GM21528 (cell line): ENCODE measurements around the gene PPP2R1B.
"Not testable (repeated sequence)": the region's sequence is repeated elsewhere in the genome, so short reads cannot be mapped to it uniquely, and the experiment has no call there.

ENCODE experiments used
- ATAC-seq: cut with Tn5 transposase; IDR thresholded peaks from one replicate; pipeline ENCODE4 v1.9.1; 2021; ENCODE audit warnings: mild to moderate bottlenecking, moderate library complexity; ENCODE audit not compliant: unreplicated experiment, low FRiP score

PPP2R1B gene

GRCh38 chr11:111729831-111730311 is 36.3 kb downstream of the PPP2R1B start:
- ATAC-seq: no peak

DNA sequence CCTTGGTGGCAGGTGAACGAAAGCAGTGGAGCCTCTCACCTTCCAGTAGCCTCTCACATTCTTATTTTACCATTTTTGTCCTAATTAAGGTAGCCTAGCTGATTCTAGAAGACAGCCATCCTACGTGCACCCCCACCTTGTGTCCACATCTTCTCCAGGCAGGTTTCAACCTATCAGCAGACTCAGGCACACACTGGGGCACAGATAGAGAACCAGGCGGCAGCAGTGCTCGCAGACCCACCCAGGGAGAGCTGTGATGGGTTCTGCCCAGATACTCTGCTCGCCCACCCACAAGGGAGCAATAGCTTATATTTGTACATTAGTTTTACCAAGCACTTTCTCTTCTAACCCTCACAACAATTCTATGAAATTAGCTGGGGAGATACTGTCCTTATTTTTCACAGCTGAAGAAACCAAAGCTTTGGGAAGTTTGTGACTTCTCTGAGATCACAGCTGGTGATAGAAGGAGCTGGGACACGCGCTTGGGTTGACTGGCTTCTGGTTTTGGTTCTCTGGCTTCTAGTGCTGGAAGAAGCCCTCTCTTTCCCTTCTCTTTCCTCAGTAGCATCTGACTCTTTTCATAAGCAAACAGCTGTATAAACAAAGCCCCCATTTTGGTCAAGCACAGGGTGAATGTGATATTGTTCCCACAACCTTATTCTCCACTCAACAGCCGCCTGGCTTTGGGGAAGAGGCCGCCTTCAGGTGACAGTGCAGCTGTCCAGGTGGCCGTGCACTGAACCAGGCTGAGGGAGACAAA is 36.9 kb downstream of the PPP2R1B start:
- no peak for ATAC-seq

GRCh38 chr11:111727431-111727830 is 38.8 kb downstream of the PPP2R1B start:
- ATAC-seq: no peak

GRCh38 chr11:111726301-111726713 is 39.9 kb downstream of the PPP2R1B start:
- no peak for ATAC-seq

DNA sequence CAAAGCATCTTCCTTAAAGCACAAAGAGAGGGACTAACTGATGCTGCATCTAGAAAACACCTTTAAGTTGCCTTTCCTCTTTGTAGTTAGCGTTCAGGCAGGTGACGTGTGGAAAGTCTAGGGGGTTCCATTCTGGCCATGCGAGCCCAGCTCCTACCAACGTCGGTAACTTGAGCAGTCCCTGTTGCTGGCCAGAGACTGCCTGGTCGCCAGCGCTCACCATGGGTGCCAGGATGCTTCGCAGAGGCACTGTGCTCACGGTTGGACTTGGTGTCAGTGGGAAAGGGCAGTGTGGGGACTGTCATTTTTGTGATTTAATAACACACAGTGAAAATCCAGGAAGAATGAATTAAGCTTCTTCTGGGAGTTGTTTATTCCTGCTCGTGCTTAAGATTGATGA is 40.6 kb downstream of the PPP2R1B start:
- ATAC-seq: no peak

- no peak for ATAC-seq
These were observed 41.5 kb downstream of the PPP2R1B start for GRCh38 chr11:111724615-111725129.

- no peak for ATAC-seq
These were observed 42.6 kb downstream of the PPP2R1B start for GRCh38 chr11:111723595-111723994.

GRCh38 chr11:111722501-111722900 is 43.7 kb downstream of the PPP2R1B start:
- no peak for ATAC-seq

DNA sequence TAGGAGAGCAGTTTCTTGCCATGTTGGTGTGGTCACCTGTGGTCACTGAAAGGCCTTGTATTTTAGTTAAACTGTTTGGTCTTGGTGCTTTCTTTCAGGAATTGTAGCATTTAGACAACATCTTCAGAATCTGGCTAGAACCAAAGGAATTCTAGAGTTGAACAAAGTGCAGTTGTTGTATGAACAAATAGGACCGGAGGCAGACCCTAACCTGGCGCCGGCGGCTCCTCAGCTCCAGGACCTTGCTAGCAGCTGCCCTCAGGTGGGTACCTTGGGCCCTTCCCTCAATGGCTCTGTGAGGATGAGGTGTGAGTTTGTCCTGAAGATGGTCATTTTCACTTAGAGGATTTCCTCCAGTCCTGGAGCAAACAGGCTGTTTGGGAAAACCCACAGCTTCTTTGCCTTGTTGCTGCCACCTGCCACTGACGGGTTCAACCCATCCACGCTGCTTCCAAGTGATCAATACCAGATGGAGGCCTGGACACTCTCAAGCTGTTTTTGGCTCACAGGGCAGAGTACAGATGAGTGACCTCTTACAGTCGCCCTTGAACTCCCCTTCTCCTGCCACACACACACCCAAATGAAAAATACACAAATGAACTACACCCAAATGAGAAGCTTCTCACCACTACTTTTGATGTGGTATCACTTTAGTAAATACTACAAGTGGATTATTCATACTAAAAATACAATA is 45.2 kb downstream of the PPP2R1B start:
- ATAC-seq: no peak

DNA sequence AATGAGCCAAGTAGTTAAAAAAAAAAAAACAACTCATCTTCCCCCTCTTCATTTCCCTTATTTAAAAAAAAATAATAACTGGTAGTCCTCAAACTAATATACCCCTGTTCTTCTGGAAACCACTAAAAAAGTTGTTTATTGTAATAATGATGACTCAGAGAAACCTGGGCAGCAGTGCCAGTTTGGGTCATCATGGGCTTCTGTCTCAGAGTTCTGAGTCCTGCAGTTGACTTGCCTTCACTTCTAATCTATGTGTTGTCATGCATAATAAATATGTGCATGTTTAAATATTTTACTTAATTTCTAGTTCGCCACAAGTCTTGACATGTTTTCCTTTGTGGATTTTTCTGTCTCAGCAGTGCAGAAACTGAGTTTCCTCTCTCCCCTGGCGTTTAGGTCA is 46.8 kb downstream of the PPP2R1B start:
- no peak for ATAC-seq

GRCh38 chr11:111718859-111719258 is 47.3 kb downstream of the PPP2R1B start:
- ATAC-seq: no peak

DNA sequence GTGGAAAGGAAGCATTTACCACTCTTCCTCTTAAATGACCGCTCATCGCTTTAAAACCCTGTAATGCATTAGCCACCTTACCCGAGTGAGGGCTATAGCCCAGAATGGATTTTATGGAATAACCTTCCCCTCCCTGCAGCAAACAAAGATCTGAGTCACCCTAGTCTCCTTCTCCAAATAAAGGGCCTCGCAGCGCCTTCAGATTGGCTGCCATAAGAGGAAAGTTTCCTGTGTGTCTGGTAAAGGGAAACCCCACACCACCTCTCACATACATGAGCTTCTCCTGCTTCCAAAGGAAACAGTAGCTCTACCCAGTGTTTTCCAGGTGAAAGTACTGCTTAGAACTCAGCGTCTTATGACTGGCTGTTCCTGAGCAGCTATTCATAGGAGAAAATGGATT is 47.8 kb downstream of the PPP2R1B start:
- no peak for ATAC-seq

DNA sequence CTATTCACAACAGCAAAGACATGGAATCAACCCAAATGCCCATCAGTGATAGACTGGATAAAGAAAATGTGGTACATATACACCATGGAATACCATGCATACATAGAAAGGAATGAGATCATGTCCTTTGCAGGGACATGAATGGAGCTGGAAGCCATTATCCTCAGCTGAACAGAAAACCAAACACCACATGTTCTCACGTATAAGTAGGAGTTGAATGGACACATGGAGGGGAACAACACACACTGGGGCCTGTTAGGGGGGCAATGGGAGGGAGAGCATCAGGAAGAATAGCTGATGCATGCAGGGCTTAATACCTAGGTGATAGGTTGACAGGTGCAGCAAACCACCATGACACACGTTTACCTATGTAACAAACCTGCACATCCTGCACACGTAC is 48.5 kb downstream of the PPP2R1B start:
- ATAC-seq: not testable (repeated sequence)

DNA sequence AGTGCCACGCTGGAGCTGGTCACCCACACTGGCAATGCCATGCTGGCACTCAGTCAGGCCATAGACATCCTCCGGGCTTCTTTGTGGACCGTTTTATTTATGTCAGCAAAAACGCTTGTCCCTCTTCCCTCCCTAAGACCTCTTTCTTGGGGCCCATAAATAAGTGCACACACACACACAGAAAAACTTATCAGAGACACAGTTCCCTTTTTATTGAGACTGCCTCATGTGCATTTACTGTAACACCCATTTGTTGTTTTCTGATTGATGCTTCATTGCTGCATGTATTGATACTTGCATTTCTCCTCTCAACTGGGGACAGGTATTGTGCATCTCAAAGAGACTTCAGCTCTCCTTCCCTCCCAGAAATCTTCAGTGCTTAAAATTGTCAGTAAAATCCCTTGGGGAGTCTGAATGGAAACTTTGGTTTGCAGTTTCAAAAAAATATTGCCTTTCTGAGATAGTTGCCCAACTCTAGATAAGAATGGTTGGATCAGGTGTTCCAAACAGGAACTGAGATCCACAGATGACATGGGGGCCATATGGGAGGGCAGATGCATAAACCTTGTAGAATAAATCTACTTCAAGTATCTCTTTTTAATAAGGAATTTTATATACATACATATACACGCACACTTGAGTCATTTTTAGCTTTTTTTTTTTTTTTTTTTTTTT is 50.9 kb downstream of the PPP2R1B start:
- ATAC-seq: no peak

GRCh38 chr11:111714522-111714921 is 51.7 kb downstream of the PPP2R1B start:
- no peak for ATAC-seq

DNA sequence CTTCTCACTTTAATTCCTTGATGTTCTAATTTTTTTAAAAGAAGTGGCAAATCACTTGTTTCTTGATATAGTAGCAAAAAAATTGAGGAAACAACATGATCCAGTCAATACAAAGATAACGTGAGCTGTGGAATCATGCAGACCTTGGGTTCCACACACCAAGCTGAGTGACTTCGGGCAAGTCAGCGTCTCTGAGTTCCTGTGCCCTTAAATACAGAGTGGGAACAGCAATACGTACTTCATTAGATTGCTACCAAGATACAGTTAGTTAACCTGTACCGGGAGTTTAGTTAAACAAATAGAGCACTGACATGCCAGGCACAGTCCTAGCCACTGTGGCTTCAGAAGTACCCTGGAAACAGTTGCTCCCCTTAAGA is 58.5 kb downstream of the PPP2R1B start:
- no peak for ATAC-seq

DNA sequence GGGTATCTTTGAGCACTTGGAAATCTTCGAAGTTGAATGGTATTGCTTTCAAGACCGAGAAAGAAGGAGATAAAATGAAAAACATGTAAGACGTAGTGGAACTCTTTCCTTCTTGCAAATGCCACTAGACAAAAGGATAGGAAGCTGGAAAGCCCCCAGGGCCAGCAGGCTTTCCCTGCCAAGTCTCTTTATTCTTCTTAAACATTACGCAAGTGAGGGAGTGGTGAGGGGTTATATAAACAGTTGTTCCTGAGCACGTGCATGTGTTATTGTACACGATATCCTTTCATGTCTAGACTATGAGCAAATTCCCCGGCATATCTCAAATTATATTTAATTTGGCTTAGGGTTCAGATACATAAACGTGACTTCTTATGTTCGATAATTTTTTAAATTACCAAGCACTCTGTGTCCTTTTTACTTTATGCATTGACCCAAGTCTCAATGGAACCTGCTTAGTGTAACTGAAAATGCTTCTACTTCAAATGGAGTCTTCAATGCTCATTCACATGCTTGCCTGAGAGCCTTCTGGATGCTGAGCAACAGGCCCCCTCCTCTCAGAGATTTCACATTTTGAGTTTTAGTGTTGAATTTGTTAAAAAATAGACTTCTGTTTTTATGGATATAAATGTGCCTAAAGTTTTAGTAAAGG is 59.0 kb downstream of the PPP2R1B start:
- ATAC-seq: no peak

DNA sequence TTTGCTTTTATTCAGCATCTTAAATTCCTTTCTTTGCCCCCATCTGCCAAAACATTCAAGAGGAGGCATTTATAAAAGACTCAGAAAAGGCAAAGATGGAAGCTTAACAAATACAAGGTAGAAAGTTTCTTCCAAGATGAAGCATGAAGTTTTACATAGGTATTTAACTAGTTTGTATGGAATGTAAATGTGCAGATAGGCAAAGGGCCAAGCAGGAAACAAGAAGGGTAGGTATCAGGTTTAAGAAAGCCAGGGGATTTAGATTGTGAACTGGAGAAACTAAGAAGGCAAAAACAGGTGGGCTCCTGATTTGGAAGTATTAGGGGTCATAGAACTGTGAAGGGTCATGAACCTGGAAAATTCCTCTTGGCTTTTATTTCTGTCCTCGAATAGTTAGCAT is 62.6 kb downstream of the PPP2R1B start:
- ATAC-seq: no peak

- ATAC-seq: no peak
These were observed 63.6 kb downstream of the PPP2R1B start for GRCh38 chr11:111702623-111703022.

DNA sequence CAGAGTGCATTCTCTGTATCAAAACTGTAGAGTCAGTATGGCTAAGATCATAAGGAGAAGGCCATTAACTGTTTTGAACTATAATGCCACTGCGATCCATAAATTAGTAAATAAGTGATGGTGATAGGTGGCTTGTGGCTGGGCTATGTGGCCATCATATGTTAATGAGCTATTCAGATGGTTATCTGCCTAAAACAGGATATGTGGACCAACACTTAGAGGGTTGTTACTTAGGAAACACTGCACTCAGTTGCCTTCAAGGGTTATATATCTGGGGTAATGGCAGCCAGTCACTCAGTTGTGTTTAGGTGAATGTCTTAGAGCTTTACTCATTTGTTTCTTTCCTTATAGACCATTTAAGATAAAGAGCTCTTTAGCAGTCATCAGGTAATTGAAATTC is 66.0 kb downstream of the PPP2R1B start:
- no peak for ATAC-seq
